Measurements from ENCODE around the gene PCMT1.

- TF ChIP-seq CTCF (IDR thresholded peaks at IDR 0.05), result no peak
- no peak for TF ChIP-seq POLR2A (IDR thresholded peaks at IDR 0.05)
These were observed 109.8 kb downstream of the PCMT1 start for GRCh38 chr6:149859368-149859767.

Data from thyroid gland (tissue), 4 donors.